ENCODE measurements around the gene LRRC36. TPM values are rescaled to one million over a fixed set of nuclear protein-coding genes. Genes with fewer than 3 reads are reported as not detected.

Gene LRRC36
- total and polyA plus RNA-seq, 2 of the 8 experiments (the other 6 are each of a cell fraction or from before 2014, with no cell fraction given), result 0.15 TPM; not detected in 1

DNA sequence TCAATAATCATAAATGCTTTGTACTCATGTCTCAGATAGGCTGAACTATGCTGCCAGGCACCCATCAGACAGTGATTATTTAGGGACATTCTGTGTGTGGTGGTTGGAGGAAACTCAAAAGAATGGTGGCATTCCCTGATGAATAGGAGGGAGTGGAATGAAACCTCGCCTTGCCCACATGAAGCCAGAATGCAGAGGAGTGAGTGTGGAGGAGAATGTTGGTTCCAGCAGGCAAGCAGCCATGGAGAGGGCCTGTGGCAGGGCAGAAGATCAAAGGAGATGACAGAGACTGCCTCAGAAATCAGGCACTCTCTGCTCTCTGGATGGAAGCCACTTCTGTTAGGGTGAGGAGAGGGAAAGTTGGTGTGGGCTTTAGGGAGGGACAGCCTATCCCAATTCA, 22.6 kb upstream of the LRRC36 start:
- Histone ChIP-seq H2AFZ (ENCODE audit: low read length) (no peak overlapping the region), H3K56ac (replicated peaks; ENCODE audit: insufficient read length, low read depth, low read length) (no peak overlapping the region), H4K8ac (ENCODE audit: extremely low read depth, insufficient read depth, low read length) (no peak overlapping the region), H3K27ac (ENCODE audit: low read depth, low read length) (no peak overlapping the region), H3K9me3 (ENCODE audit: insufficient read depth in 2 of 2, low read depth in 1 of 2, low read length in 1 of 2) (no peaks in the 10 kb centered on the region; a peak in 1 of 4 replicates), H3K27me3 (replicated peaks in 1 of 4; ENCODE audit: control insufficient read depth in 3 of 4, extremely low read depth in 1 of 4, insufficient read depth in 3 of 4, low read length in 3 of 4) (peaks cover 0 to 2% (median 0%) of the 10 kb centered on the region in 4 experiments; a peak in 1 of 7 replicates), H2BK120ac (replicated peaks; ENCODE audit: low read depth, low read length) (no peak overlapping the region), H3K79me2 (ENCODE audit: control insufficient read depth in 1 of 2, insufficient read depth in 2 of 2, low read length in 2 of 2) (no peaks in the 10 kb centered on the region), H3K79me1 (ENCODE audit: low read depth, low read length) (no peaks in the 10 kb centered on the region), H4K91ac (replicated peaks; ENCODE audit: insufficient read length, low read length) (no peak overlapping the region), H4K5ac (ENCODE audit: insufficient read length, low read depth, low read length) (no peak overlapping the region), H2BK15ac (ENCODE audit: low read length) (no peak overlapping the region), H3K4ac (replicated peaks; ENCODE audit: insufficient read length, low read depth, low read length) (no peak overlapping the region), H2BK20ac (ENCODE audit: low read length) (no peak overlapping the region), H3K18ac (ENCODE audit: extremely low read depth, low read length) (no peak overlapping the region), H3K14ac (ENCODE audit: insufficient read length) (no peak overlapping the region), H3K36me3 (ENCODE audit: control insufficient read depth in 2 of 4, insufficient read depth in 4 of 4, low read length in 3 of 4) (no peaks in the 10 kb centered on the region), H2AK5ac (ENCODE audit: low read depth, low read length) (no peak overlapping the region), H3K4me3 (ENCODE audit: extremely low read depth in 1 of 4, insufficient read depth in 2 of 4, low read depth in 3 of 4, low read length in 4 of 4) (no peak overlapping the region), H3K4me2 (ENCODE audit: insufficient read depth in 1 of 2, low read depth in 2 of 2, low read length in 2 of 2) (no peak overlapping the region), H3K23ac (ENCODE audit: insufficient read length) (no peak overlapping the region), H3K4me1 (replicated peaks in 1 of 4; ENCODE audit: control insufficient read depth in 3 of 4, insufficient read depth in 4 of 4, low read length in 3 of 4) (no peaks in the 10 kb centered on the region), H2BK5ac (ENCODE audit: low read depth, low read length) (no peak overlapping the region), H3K9ac (replicated peaks in 1 of 4; ENCODE audit: extremely low read depth in 1 of 4, low read depth in 3 of 4, low read length in 3 of 4) (no peak overlapping the region), H3K23me2 (ENCODE audit: low read depth, low read length) (no peaks in the 10 kb centered on the region; the same call in 1 of the 2 replicates), H2BK12ac (ENCODE audit: low read depth, low read length) (no peak overlapping the region), H4K20me1 (replicated peaks in 1 of 2; ENCODE audit: control insufficient read depth in 1 of 2, insufficient read depth in 2 of 2, low read length in 2 of 2) (no peaks in the 10 kb centered on the region)
- ChIA-PET POLR2A (ENCODE audit: partially characterized antibody) (interaction anchor here (0.7 kb wide), 1 partner anchor 75 kb away, joined by 4 read pairs; no protein-coding TSS in a partner anchor), CTCF (ENCODE audit: partially characterized antibody) (interaction anchor here (1.4 kb wide), 1 partner anchor 15 kb away, joined by 3 read pairs; no protein-coding TSS in a partner anchor)
- no peak for DNase-seq (ENCODE audit: low read depth in 1 of 2, low spot score in 2 of 2)
- WGBS, 2 experiments (ENCODE audit: extremely low coverage in 1 of 2, insufficient coverage in 1 of 2, insufficient read length in 1 of 2, insufficient replicate concordance in 2 of 2, low coverage in 1 of 2, low lambda C conversion rate in 2 of 2, missing lambda C conversion rate in 1 of 2), result 81% methylated on average over 1 of the region's 1 CpG; no CpG with 5 or more reads in 1 of the 2 experiments
- no peak for TF ChIP-seq BACH1 (IDR thresholded peaks at IDR 0.05; ENCODE audit: low read length)
- no peak for TF ChIP-seq CBX5 (IDR thresholded peaks at IDR 0.05; ENCODE audit: low read depth, low read length)
- TF ChIP-seq GABPA (IDR thresholded peaks at IDR 0.05; ENCODE audit: borderline replicate concordance, insufficient read depth, low read length), result no peak
- no peak for TF ChIP-seq EGR1 (IDR thresholded peaks at IDR 0.05; ENCODE audit: borderline replicate concordance, low read depth, low read length)
- no peak for TF ChIP-seq SP4 (IDR thresholded peaks at IDR 0.05; ENCODE audit: low read length)
- no peak for TF ChIP-seq KDM1A (IDR thresholded peaks at IDR 0.05; ENCODE audit: borderline replicate concordance, low read length)
- no peak for TF ChIP-seq JUN (IDR thresholded peaks at IDR 0.05; ENCODE audit: low read depth, low read length)
- no peak for TF ChIP-seq RXRA (IDR thresholded peaks at IDR 0.05; ENCODE audit: insufficient read depth, low read depth, low read length)
- no peak for TF ChIP-seq RBBP5 (IDR thresholded peaks at IDR 0.05; ENCODE audit: borderline replicate concordance, low read depth, low read length)
- no peak for TF ChIP-seq HDAC6 (IDR thresholded peaks at IDR 0.05; ENCODE audit: low read depth, low read length)
- no peak for TF ChIP-seq KDM4A (IDR thresholded peaks at IDR 0.05; ENCODE audit: low read depth, low read length, severe bottlenecking)
- no peak for TF ChIP-seq TAF7 (optimal IDR thresholded peaks at IDR 0.05; ENCODE audit: borderline replicate concordance, low read depth, low read length)
- TF ChIP-seq POU5F1 (IDR thresholded peaks at IDR 0.05; ENCODE audit: low read depth, low read length), result no peak
- TF ChIP-seq RAD21 (IDR thresholded peaks at IDR 0.05 in 1 of 2, conservative IDR thresholded peaks at IDR 0.05 in 1 of 2; ENCODE audit: low read depth in 2 of 2, low read length in 2 of 2), result no peak
- no peak for TF ChIP-seq ASH2L (IDR thresholded peaks at IDR 0.05; ENCODE audit: low read length)
- FAIRE-seq, result no peak
